ENCODE data around the gene MEGF8. TPM values are rescaled to one million over a fixed set of nuclear protein-coding genes. Genes with fewer than 3 reads are reported as not detected.

MEGF8 gene
- total and polyA plus RNA-seq, 10 of the 15 experiments (the other 5 are each of a cell fraction or from before 2014, with no cell fraction given), result 0.43 to 12.8 (median 2.7) TPM

DNA sequence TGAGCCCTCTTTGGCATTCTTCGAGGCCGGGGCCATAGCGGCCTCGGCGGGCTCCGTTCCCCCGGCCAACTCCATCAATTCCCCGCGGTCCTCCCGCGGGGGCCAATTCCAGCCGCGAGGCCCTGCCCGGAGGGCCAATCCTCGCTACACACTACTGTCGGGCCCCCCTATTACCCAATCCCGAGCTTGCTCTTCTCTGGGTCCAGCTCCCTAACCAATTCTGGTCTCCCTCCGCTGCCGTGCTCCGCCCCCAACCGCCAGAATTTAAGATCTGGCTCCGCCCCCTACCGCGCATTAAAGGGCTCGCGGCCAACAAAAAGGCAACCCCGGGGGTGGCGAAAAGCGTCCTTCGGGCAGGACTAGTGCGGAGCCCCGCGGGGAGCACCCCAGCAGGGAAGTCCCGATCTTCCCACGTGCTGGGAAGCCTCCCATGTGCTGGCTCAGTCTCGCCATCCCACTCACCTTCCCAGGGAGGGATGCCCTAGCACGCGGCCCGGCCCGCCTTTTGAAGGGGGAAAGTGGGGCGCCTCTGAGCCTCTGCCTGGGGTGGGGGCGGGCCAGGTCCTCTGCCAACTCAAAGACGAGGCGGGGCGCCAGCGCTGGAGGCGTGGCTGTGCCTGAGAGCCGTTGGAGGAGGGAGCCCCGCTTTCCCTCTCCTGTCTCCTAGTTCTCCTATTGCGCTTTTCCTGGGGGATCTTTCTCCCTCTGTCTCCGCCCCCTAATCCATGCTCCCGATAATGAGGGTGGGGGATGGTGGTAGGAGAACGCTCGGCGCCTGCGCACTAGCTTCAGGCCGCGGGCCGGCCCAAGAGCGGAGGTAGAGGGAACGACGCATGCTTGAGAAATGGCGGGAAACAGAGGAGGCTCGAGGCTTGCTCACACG is 98.3 kb downstream of the MEGF8 start (continued):
- no peak for TF ChIP-seq SUPT20H (IDR thresholded peaks at IDR 0.05; ENCODE audit: borderline replicate concordance, control insufficient read depth, low read depth, low read length)
- TF ChIP-seq KLF5 (IDR thresholded peaks at IDR 0.05; ENCODE audit: partially characterized antibody), result peak; percentile 11
- TF ChIP-seq CHD2 (IDR thresholded peaks at IDR 0.05; ENCODE audit: borderline replicate concordance, low read depth, low read length), result peak; percentile 60
- peak; percentile 12 for TF ChIP-seq FOS (IDR thresholded peaks at IDR 0.05; ENCODE audit: borderline replicate concordance, extremely low read depth, insufficient read length)
- TF ChIP-seq ZNF274 (IDR thresholded peaks at IDR 0.05; ENCODE audit: insufficient read depth, insufficient read length), result no peak
- peak; percentile 35; the same call in 1 of the 2 replicates for TF ChIP-seq CBFB (IDR thresholded peaks at IDR 0.05; ENCODE audit: low read depth)
- no peak for TF ChIP-seq NR2F1 (conservative IDR thresholded peaks at IDR 0.05)
- TF ChIP-seq, protein P1, sequence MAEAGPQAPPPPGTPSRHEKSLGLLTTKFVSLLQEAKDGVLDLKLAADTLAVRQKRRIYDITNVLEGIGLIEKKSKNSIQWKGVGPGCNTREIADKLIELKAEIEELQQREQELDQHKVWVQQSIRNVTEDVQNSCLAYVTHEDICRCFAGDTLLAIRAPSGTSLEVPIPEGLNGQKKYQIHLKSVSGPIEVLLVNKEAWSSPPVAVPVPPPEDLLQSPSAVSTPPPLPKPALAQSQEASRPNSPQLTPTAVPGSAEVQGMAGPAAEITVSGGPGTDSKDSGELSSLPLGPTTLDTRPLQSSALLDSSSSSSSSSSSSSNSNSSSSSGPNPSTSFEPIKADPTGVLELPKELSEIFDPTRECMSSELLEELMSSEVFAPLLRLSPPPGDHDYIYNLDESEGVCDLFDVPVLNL (IDR thresholded peaks at IDR 0.05; ENCODE audit: low read depth, low read length), result peak; percentile 16; the same call in 1 of the 2 replicates
- peak; percentile 41; the same call in 1 of the 2 replicates for TF ChIP-seq RFX5 (IDR thresholded peaks at IDR 0.05; ENCODE audit: low read depth, low read length)
- TF ChIP-seq TARDBP (IDR thresholded peaks at IDR 0.05; ENCODE audit: borderline replicate concordance), result no peak
- TF ChIP-seq TAF1 (IDR thresholded peaks at IDR 0.05; ENCODE audit: borderline replicate concordance, low read depth, low read length), result no peak
- 0 out of 2 replicates have a peak, but pooled peaks have one; percentile 4 for TF ChIP-seq GABPA (IDR thresholded peaks at IDR 0.05; ENCODE audit: low read depth)
- TF ChIP-seq CREB1 (IDR thresholded peaks at IDR 0.05; ENCODE audit: low read depth), result peak; percentile 51
- TF ChIP-seq SIN3A (IDR thresholded peaks at IDR 0.05; ENCODE audit: low read depth, low read length), result 0 out of 2 replicates have a peak, but pooled peaks have one; percentile 30
- no peak for TF ChIP-seq ZNF217 (IDR thresholded peaks at IDR 0.05)
- peak; percentile 77; the same call in 1 of the 2 replicates for TF ChIP-seq NFYB (IDR thresholded peaks at IDR 0.05; ENCODE audit: insufficient read depth, low read depth, low read length)
- no peak for TF ChIP-seq ASH2L (IDR thresholded peaks at IDR 0.05; ENCODE audit: borderline replicate concordance, low read depth)
- TF ChIP-seq CHD1 (IDR thresholded peaks at IDR 0.05; ENCODE audit: low read depth, low read length), result no peak
- peak in 1 of 2 experiments; percentile 59; a peak in 2 of 4 replicates for TF ChIP-seq BHLHE40 (IDR thresholded peaks at IDR 0.05; ENCODE audit: borderline replicate concordance in 1 of 2, low read depth in 2 of 2, low read length in 1 of 2)
- TF ChIP-seq SP1 (IDR thresholded peaks at IDR 0.05; ENCODE audit: low read depth, low read length), result peak; percentile 87
- TF ChIP-seq, protein P2, sequence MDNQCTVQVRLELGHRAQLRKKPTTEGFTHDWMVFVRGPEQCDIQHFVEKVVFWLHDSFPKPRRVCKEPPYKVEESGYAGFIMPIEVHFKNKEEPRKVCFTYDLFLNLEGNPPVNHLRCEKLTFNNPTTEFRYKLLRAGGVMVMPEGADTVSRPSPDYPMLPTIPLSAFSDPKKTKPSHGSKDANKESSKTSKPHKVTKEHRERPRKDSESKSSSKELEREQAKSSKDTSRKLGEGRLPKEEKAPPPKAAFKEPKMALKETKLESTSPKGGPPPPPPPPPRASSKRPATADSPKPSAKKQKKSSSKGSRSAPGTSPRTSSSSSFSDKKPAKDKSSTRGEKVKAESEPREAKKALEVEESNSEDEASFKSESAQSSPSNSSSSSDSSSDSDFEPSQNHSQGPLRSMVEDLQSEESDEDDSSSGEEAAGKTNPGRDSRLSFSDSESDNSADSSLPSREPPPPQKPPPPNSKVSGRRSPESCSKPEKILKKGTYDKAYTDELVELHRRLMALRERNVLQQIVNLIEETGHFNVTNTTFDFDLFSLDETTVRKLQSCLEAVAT (IDR thresholded peaks at IDR 0.05), result no peak

All from GM12878 (cell line).